Astrocyte (in vitro differentiated cells and primary cell): ENCODE results near the gene PATJ. TPM values are rescaled to one million over a fixed set of nuclear protein-coding genes. Genes with fewer than 3 reads are reported as not detected.

Source experiments
- DNase-seq: peaks from one replicate; pipeline ENCODE4 v3.0.0-alpha.2; 2010; ENCODE audit warnings: low read depth
- FAIRE-seq: peaks from 2 replicates; lab custom pipeline; 2011; peaks lifted over from hg19 to GRCh38; lab: Jason Lieb, UNC
- H2AFZ ChIP-seq: 2 replicates; pipeline ENCODE4 v1.6.0; 2012; ENCODE audit warnings: low read depth, low read length, inconsistent platforms
- H3K27ac ChIP-seq: 2 replicates; pipeline ENCODE4 v1.5.1; 2011; ENCODE audit warnings: low read depth, low read length, inconsistent platforms
- H3K27me3 ChIP-seq: 2 replicates; pipeline ENCODE4 v1.6.0; 2011; ENCODE audit warnings: low read length, inconsistent platforms; ENCODE audit not compliant: insufficient read depth
- H3K36me3 ChIP-seq: 2 replicates; pipeline ENCODE4 v1.5.1; 2011; ENCODE audit warnings: low read length, inconsistent platforms; ENCODE audit not compliant: insufficient read depth
- H3K4me1 ChIP-seq: 2 replicates; pipeline ENCODE4 v1.5.1; 2011; ENCODE audit warnings: low read length, inconsistent platforms; ENCODE audit not compliant: insufficient read depth
- H3K4me2 ChIP-seq: 2 replicates; pipeline ENCODE4 v1.6.0; 2012; ENCODE audit warnings: low read length, inconsistent platforms
- H3K4me3 ChIP-seq: 2 replicates; pipeline ENCODE4 v1.5.1; 2011; ENCODE audit warnings: low read depth, mild to moderate bottlenecking, low read length, inconsistent platforms; ENCODE audit not compliant: insufficient read depth
- H3K79me2 ChIP-seq: 2 replicates; pipeline ENCODE4 v1.6.0; 2012; ENCODE audit warnings: mild to moderate bottlenecking, low read length, inconsistent platforms; ENCODE audit not compliant: insufficient read depth
- H3K9ac ChIP-seq: 2 replicates; pipeline ENCODE4 v1.6.0; 2012; ENCODE audit warnings: mild to moderate bottlenecking, low read length, inconsistent platforms
- H3K9me3 ChIP-seq: 2 replicates; pipeline ENCODE4 v1.5.1; 2012; ENCODE audit warnings: low read depth, mild to moderate bottlenecking, low read length, inconsistent platforms; ENCODE audit not compliant: insufficient read depth
- H4K20me1 ChIP-seq: 2 replicates; pipeline ENCODE4 v1.6.0; 2012; ENCODE audit warnings: low read length, inconsistent platforms; ENCODE audit not compliant: insufficient read depth
- H3K27ac Mint-ChIP-seq: one replicate; pipeline ENCODE4 v1.8.0; 2021; ENCODE audit warnings: mild to moderate bottlenecking, mixed read lengths; ENCODE audit not compliant: unreplicated experiment
- H3K27me3 Mint-ChIP-seq: one replicate; pipeline ENCODE4 v1.8.0; 2021; ENCODE audit warnings: low read depth, mixed read lengths; ENCODE audit not compliant: unreplicated experiment
- H3K36me3 Mint-ChIP-seq: one replicate; pipeline ENCODE4 v1.8.0; 2021; ENCODE audit warnings: low read depth, mixed read lengths; ENCODE audit not compliant: unreplicated experiment
- H3K4me1 Mint-ChIP-seq: one replicate; pipeline ENCODE4 v1.8.0; 2021; ENCODE audit warnings: low read depth, mixed read lengths; ENCODE audit not compliant: unreplicated experiment
- H3K4me3 Mint-ChIP-seq: one replicate; pipeline ENCODE4 v1.8.0; 2021; ENCODE audit warnings: mild to moderate bottlenecking, moderate library complexity, mixed read lengths; ENCODE audit not compliant: unreplicated experiment
- H3K9me3 Mint-ChIP-seq: one replicate; pipeline ENCODE4 v1.8.0; 2021; ENCODE audit warnings: mild to moderate bottlenecking, mixed read lengths; ENCODE audit not compliant: unreplicated experiment
- CTCF ChIP-seq: IDR thresholded peaks from 2 replicates; pipeline ENCODE4 v1.5.1; 2011; ENCODE audit warnings: low read depth, mild to moderate bottlenecking, inconsistent platforms, low read length, moderate library complexity; ENCODE audit not compliant: insufficient read depth
- EZH2 ChIP-seq: IDR thresholded peaks from 2 replicates; pipeline ENCODE4 v1.6.1; 2012; ENCODE audit warnings: mild to moderate bottlenecking, low read length, inconsistent platforms; ENCODE audit not compliant: insufficient read depth
- total RNA-seq: library from RNA; stranded (reverse); gene quantifications from 2 replicates; pipeline ENCODE4 v1.2.1, GENCODE V29; 2021

PATJ gene
- total RNA-seq, 1 donor from 2014 or later = 11.0 TPM

GRCh38 chr1:61743716-61744580 is 1.7 kb downstream of the PATJ start:
- Mint-ChIP-seq H3K4me3 (peak overlapping the region; percentile 83), H3K36me3 (no peaks in the 10 kb centered on the region), H3K27ac (no peak overlapping the region), H3K4me1 (peaks cover 8% of the 10 kb centered on the region), H3K9me3 (no peaks in the 10 kb centered on the region), H3K27me3 (no peaks in the 10 kb centered on the region)
- Histone ChIP-seq H2AFZ (no peak overlapping the region), H3K36me3 (no peaks in the 10 kb centered on the region), H4K20me1 (no peaks in the 10 kb centered on the region), H3K4me3 (no peak overlapping the region), H3K9ac (no peak overlapping the region), H3K4me2 (peak overlapping the region; percentile 41), H3K4me1 (peaks cover 7% of the 10 kb centered on the region), H3K27me3 (no peaks in the 10 kb centered on the region), H3K79me2 (no peaks in the 10 kb centered on the region), H3K27ac (no peak overlapping the region), H3K9me3 (no peaks in the 10 kb centered on the region)
- FAIRE-seq (no peak), DNase-seq (peak; percentile 41)
- no peak for TF ChIP-seq CTCF
- no peak for TF ChIP-seq EZH2

DNA sequence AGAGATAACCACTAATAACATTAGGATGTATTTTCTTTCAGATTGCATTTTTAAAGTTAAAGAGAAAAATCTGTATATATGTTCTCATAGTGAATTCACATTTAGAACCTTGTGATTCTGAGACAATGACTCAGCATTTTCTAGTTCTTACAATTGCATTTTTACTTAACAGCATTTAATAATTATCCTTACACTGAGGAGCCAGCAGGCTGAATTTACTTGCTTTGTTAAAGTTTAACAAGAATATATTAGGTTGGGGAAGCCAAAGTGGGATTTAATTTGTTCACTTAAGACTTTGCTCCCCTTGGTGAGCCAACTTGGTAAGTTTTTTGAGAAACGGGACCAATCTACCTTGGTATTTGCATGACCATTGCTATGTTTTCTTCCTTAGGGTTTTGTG is 4.5 kb downstream of the PATJ start:
- no peak overlapping the region for H3K4me3 Mint-ChIP-seq
- no peaks in the 10 kb centered on the region for H3K27me3 Mint-ChIP-seq
- no peaks in the 10 kb centered on the region for H3K9me3 ChIP-seq
- no peak for TF ChIP-seq EZH2
- TF ChIP-seq CTCF = no peak
- no peak overlapping the region for H2AFZ ChIP-seq
- H3K4me3 ChIP-seq = no peak overlapping the region
- no peaks in the 10 kb centered on the region for H3K36me3 ChIP-seq
- no peaks in the 10 kb centered on the region for H3K27me3 ChIP-seq
- FAIRE-seq (no peak), DNase-seq (no peak)
- no peaks in the 10 kb centered on the region for H3K36me3 Mint-ChIP-seq
- H3K4me1 Mint-ChIP-seq = peaks cover 8% of the 10 kb centered on the region
- no peak overlapping the region for H3K4me2 ChIP-seq
- H3K79me2 ChIP-seq = no peaks in the 10 kb centered on the region
- H3K9ac ChIP-seq = no peak overlapping the region
- H3K9me3 Mint-ChIP-seq = no peaks in the 10 kb centered on the region
- peak overlapping the region; percentile 30 for H3K27ac Mint-ChIP-seq
- peaks cover 7% of the 10 kb centered on the region for H3K4me1 ChIP-seq
- H4K20me1 ChIP-seq = no peaks in the 10 kb centered on the region
- no peak overlapping the region for H3K27ac ChIP-seq

DNA sequence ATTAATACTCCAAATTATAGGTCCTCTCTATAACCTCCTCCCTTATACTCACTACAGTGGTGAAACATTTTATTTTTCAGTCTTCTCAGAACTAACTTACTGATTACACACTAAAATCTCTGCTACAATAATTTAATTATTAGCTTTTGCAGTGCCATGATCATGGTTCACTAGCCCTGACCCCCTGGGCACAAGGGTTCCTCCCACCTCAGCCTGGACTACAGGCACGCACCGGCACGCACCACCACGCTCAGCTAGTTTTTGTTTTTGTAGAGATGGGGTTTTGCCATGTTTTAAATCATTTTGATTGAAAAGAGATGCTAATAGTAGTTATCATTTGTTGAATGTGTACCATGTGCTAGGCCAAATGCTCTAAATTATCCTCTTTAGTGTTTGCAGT is 6.3 kb downstream of the PATJ start:
- no peaks in the 10 kb centered on the region for H3K9me3 Mint-ChIP-seq
- no peak overlapping the region for H3K4me2 ChIP-seq
- no peaks in the 10 kb centered on the region for H3K36me3 ChIP-seq
- TF ChIP-seq EZH2 (no peak), CTCF (no peak)
- FAIRE-seq = no peak
- H3K27me3 ChIP-seq = no peaks in the 10 kb centered on the region
- H3K27ac Mint-ChIP-seq = no peak overlapping the region
- H3K4me1 Mint-ChIP-seq = peaks cover 8% of the 10 kb centered on the region
- H3K36me3 Mint-ChIP-seq = no peaks in the 10 kb centered on the region
- no peaks in the 10 kb centered on the region for H3K27me3 Mint-ChIP-seq
- H3K4me1 ChIP-seq = no peaks in the 10 kb centered on the region
- no peak overlapping the region for H2AFZ ChIP-seq
- H3K79me2 ChIP-seq = no peaks in the 10 kb centered on the region
- DNase-seq = no peak
- no peak overlapping the region for H3K27ac ChIP-seq
- H3K9ac ChIP-seq = no peak overlapping the region
- no peaks in the 10 kb centered on the region for H4K20me1 ChIP-seq
- H3K4me3 Mint-ChIP-seq = no peak overlapping the region
- no peaks in the 10 kb centered on the region for H3K9me3 ChIP-seq
- no peak overlapping the region for H3K4me3 ChIP-seq
